Lower leg skin (tissue), 3 donors: Measurements from ENCODE around the gene METTL22.

Experiments
- POLR2A ChIP-seq, 2 donors: fragments of 450-650 bp; IDR thresholded peaks; one replicate each; pipeline ENCODE4 v1.6.1; 2016 to 2017; ENCODE audit warnings: antibody characterized with exemption in 2 of 2, mild to moderate bottlenecking in 1 of 2, moderate library complexity in 1 of 2
- TF ChIP-seq, protein P1 (sequence below), 3 donors: fragments of 450-650 bp; IDR thresholded peaks; one replicate each; pipeline ENCODE4 v1.5.1; 2016; ENCODE audit warnings: antibody characterized with exemption in 3 of 3, mild to moderate bottlenecking in 3 of 3, moderate library complexity in 2 of 3

DNA sequence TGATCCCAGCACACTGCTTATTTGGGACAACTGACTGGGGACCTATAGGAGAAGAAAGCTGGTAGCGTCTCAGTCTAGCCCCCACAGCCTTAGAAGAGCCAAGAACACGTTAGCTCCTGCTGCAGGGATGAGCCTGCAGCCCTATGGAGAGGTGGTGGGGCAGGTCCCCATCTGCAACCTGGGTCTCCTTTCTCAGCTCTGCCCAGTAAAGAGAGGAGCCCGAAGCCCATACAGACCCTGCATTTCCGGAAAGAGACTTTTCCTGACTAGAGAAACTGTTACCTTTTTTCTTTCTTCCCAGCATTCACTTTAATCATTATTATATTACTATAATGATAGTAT, 788 bp downstream of the METTL22 start:
- no peak for TF ChIP-seq POLR2A (IDR thresholded peaks at IDR 0.05)
- TF ChIP-seq, protein P1, sequence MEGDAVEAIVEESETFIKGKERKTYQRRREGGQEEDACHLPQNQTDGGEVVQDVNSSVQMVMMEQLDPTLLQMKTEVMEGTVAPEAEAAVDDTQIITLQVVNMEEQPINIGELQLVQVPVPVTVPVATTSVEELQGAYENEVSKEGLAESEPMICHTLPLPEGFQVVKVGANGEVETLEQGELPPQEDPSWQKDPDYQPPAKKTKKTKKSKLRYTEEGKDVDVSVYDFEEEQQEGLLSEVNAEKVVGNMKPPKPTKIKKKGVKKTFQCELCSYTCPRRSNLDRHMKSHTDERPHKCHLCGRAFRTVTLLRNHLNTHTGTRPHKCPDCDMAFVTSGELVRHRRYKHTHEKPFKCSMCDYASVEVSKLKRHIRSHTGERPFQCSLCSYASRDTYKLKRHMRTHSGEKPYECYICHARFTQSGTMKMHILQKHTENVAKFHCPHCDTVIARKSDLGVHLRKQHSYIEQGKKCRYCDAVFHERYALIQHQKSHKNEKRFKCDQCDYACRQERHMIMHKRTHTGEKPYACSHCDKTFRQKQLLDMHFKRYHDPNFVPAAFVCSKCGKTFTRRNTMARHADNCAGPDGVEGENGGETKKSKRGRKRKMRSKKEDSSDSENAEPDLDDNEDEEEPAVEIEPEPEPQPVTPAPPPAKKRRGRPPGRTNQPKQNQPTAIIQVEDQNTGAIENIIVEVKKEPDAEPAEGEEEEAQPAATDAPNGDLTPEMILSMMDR (IDR thresholded peaks at IDR 0.05) = no peak
